OCI-LY1 (cell line): Measurements from ENCODE around the gene PATZ1.

Experiments
- H2AFZ ChIP-seq: fragments of 200-600 bp; sonication (generic), shearing (Covaris generic); 2 replicates; pipeline ENCODE4 v1.6.0; 2014; ENCODE audit warnings: antibody characterized with exemption, mild to moderate bottlenecking, low read length
- H3F3A ChIP-seq: fragments of 200-600 bp; sonication (generic), shearing (Covaris generic); 2 replicates; pipeline ENCODE4 v1.6.0; 2014; ENCODE audit warnings: mild to moderate bottlenecking, antibody characterized with exemption, low read length, moderate library complexity; ENCODE audit not compliant: insufficient read depth
- H3K27ac ChIP-seq: fragments of 200-600 bp; sonication (generic); 2 replicates; pipeline ENCODE4 v1.5.1; 2014; ENCODE audit warnings: low read length, mixed run types, mild to moderate bottlenecking, low read depth; ENCODE audit not compliant: poor library complexity, severe bottlenecking
- H3K27me3 ChIP-seq: fragments of 200-600 bp; sonication (generic); 2 replicates; pipeline ENCODE4 v1.6.0; 2014; ENCODE audit warnings: antibody characterized with exemption, mild to moderate bottlenecking, low read length, moderate library complexity; ENCODE audit not compliant: insufficient read depth
- H3K36me3 ChIP-seq: fragments of 200-600 bp; sonication (generic); 2 replicates; pipeline ENCODE4 v1.6.1; 2014; ENCODE audit warnings: mild to moderate bottlenecking, antibody characterized with exemption, low read length, moderate library complexity, mixed read lengths; ENCODE audit not compliant: insufficient read depth
- H3K4me1 ChIP-seq: fragments of 200-600 bp; sonication (generic); 2 replicates; pipeline ENCODE4 v1.5.1; 2014; ENCODE audit warnings: mild to moderate bottlenecking, low read length, moderate library complexity; ENCODE audit not compliant: insufficient read depth, severe bottlenecking
- H3K4me2 ChIP-seq: fragments of 200-600 bp; sonication (generic), shearing (Covaris generic); 2 replicates; pipeline ENCODE4 v1.6.1; 2014; ENCODE audit warnings: low read length
- H3K4me3 ChIP-seq: fragments of 200-600 bp; sonication (generic); 2 replicates; pipeline ENCODE4 v1.5.1; 2014; ENCODE audit warnings: low read length, low read depth, mild to moderate bottlenecking, mixed read lengths; ENCODE audit not compliant: poor library complexity, severe bottlenecking
- H3K79me2 ChIP-seq: fragments of 200-600 bp; shearing (Covaris generic); 2 replicates; pipeline ENCODE4 v1.6.1; 2016; ENCODE audit warnings: mixed run types, low read length, mixed read lengths; ENCODE audit not compliant: insufficient read depth
- H3K9ac ChIP-seq: fragments of 200-600 bp; sonication (generic), shearing (Covaris generic); 2 replicates; pipeline ENCODE4 v1.6.1; 2014; ENCODE audit warnings: mild to moderate bottlenecking, low read length, mixed read lengths
- H3K9me2 ChIP-seq: fragments of 200-600 bp; sonication (generic), shearing (Covaris generic); 2 replicates; pipeline ENCODE4 v1.6.1; 2014; ENCODE audit warnings: low read depth, mild to moderate bottlenecking, low read length, mixed read lengths
- H3K9me3 ChIP-seq: fragments of 200-600 bp; shearing (Covaris generic); 2 replicates; pipeline ENCODE4 v1.6.1; 2014; ENCODE audit warnings: low read length, mixed read lengths
- H4K20me1 ChIP-seq: fragments of 200-600 bp; sonication (generic), shearing (Covaris generic); 2 replicates; pipeline ENCODE4 v1.6.0; 2016; ENCODE audit warnings: mild to moderate bottlenecking, low read length; ENCODE audit not compliant: insufficient read depth
- EZH2 ChIP-seq: fragments of 200-600 bp; sonication (generic), shearing (Covaris generic); IDR thresholded peaks from 2 replicates; pipeline ENCODE4 v1.8.0; 2017; ENCODE audit warnings: borderline replicate concordance, mixed run types, mild to moderate bottlenecking, antibody characterized with exemption, low read length, moderate library complexity, mixed read lengths
- TF ChIP-seq, protein P1 (sequence below): fragments of 200-600 bp; sonication (generic), shearing (Covaris generic); IDR thresholded peaks from 2 replicates; pipeline ENCODE4 v1.5.1; 2017; ENCODE audit warnings: mild to moderate bottlenecking, antibody characterized with exemption, low read length, moderate library complexity, mixed read lengths

The PATZ1 gene

DNA sequence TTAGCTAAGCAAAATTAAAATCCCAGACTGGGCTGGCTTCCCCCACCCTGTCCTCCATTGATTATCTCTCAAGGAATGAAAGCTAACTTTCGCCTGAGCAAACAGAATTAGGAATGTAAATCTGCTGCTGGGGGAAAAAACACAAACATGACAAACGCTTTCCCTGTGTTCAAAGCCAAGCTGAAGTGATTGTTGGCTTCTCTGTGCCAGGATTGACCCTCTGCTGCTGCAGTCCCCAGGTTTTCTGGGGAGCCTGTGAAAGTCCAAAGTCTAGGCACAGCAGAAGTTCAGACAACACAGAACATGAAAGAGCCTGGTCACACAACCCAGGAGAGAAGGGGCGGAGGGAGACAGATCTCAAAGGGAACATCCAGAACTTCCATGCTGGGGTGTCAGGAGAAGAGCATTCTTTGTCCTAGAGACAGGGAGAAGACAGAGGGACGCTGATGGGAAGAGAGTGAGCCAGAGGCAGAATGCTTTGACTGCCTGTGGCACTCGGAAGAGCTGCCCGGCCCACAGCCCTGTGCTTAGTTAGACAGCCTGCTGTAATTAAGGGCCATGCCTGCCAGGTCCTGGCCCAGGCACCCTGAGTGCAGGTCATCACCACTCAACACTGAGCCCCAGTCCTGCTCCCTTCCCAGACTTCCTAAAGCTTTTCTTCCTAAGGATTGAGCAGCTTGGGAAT, 6.9 kb downstream of the PATZ1 start:
- Histone ChIP-seq H3F3A (no peaks in the 10 kb centered on the region), H3K27me3 (no peaks in the 10 kb centered on the region), H2AFZ (no peak overlapping the region), H3K36me3 (peaks cover 96% of the 10 kb centered on the region), H3K9me3 (no peaks in the 10 kb centered on the region), H3K9me2 (no peaks in the 10 kb centered on the region), H3K4me3 (no peak overlapping the region), H3K4me1 (peaks cover 29% of the 10 kb centered on the region), H3K79me2 (peaks cover 15% of the 10 kb centered on the region), H3K4me2 (no peak overlapping the region), H4K20me1 (no peaks in the 10 kb centered on the region), H3K9ac (no peak overlapping the region), H3K27ac (no peak overlapping the region)
- no peak for TF ChIP-seq EZH2
- TF ChIP-seq, protein P1, sequence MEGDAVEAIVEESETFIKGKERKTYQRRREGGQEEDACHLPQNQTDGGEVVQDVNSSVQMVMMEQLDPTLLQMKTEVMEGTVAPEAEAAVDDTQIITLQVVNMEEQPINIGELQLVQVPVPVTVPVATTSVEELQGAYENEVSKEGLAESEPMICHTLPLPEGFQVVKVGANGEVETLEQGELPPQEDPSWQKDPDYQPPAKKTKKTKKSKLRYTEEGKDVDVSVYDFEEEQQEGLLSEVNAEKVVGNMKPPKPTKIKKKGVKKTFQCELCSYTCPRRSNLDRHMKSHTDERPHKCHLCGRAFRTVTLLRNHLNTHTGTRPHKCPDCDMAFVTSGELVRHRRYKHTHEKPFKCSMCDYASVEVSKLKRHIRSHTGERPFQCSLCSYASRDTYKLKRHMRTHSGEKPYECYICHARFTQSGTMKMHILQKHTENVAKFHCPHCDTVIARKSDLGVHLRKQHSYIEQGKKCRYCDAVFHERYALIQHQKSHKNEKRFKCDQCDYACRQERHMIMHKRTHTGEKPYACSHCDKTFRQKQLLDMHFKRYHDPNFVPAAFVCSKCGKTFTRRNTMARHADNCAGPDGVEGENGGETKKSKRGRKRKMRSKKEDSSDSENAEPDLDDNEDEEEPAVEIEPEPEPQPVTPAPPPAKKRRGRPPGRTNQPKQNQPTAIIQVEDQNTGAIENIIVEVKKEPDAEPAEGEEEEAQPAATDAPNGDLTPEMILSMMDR = no peak

DNA sequence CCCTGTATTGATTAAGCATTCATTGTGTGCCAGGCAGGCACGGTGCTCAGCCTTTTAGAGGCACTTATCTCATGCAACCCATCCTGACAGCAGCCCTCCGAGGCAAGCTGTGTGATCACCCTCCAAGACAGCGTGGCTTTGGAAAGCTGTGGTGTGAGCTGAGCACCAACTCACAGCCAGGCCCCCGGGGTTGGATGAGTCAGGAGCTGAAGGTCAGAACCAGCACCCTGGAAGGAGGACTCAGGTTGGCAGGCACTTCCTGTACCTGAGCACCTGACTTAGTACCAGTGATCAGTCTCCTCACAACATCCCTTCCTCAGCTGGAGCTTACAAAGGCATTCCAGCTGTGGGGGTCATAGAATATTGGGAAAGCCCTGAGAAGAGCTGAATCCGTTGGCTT, 9.0 kb downstream of the PATZ1 start:
- TF ChIP-seq EZH2 = no peak
- TF ChIP-seq, protein P1 = no peak
- H3K4me2 ChIP-seq = no peak overlapping the region
- H3F3A ChIP-seq = no peaks in the 10 kb centered on the region
- no peaks in the 10 kb centered on the region for H3K9me3 ChIP-seq
- H4K20me1 ChIP-seq = no peaks in the 10 kb centered on the region
- H3K9me2 ChIP-seq = no peaks in the 10 kb centered on the region
- H2AFZ ChIP-seq = no peak overlapping the region
- no peak overlapping the region for H3K4me3 ChIP-seq
- no peak overlapping the region for H3K9ac ChIP-seq
- H3K36me3 ChIP-seq = peaks cover 96% of the 10 kb centered on the region
- H3K27ac ChIP-seq = no peak overlapping the region
- no peaks in the 10 kb centered on the region; the same call in 1 of the 2 replicates for H3K79me2 ChIP-seq
- no peaks in the 10 kb centered on the region for H3K27me3 ChIP-seq
- H3K4me1 ChIP-seq = peaks cover 8% of the 10 kb centered on the region

DNA sequence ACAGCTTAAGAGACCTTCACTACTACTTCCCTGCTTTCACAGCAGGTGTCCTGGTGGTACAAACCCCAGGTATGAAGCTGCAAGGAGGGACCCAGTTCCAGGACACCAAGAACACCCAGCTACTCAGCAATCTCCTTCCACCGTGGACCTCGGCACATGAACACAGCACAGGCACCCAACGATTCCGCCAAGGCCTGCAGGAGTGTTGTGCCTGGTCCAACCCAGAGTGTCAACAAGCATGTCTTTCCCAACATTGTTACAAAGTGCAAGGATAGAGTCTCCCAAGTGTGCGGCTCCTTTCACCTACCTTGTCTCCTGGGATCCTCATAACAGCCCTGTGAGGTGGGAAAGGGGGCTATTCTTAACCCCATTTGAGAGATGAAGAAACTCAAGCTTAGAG, 11.8 kb downstream of the PATZ1 start:
- Histone ChIP-seq H3K79me2 (no peaks in the 10 kb centered on the region; the same call in 1 of the 2 replicates), H3K36me3 (peaks cover 94% of the 10 kb centered on the region), H3K9ac (no peak overlapping the region)

More for the DNA sequence above, 11.8 kb downstream of the PATZ1 start:
- Histone ChIP-seq H3K27me3 (no peaks in the 10 kb centered on the region), H3K4me1 (no peaks in the 10 kb centered on the region), H4K20me1 (no peaks in the 10 kb centered on the region), H3F3A (no peaks in the 10 kb centered on the region), H2AFZ (no peak overlapping the region), H3K4me3 (no peak overlapping the region), H3K9me3 (no peaks in the 10 kb centered on the region), H3K9me2 (no peaks in the 10 kb centered on the region), H3K4me2 (no peak overlapping the region), H3K27ac (no peak overlapping the region)
- no peak for TF ChIP-seq EZH2
- TF ChIP-seq, protein P1 = no peak
